Neural progenitor cell (in vitro differentiated cells): ENCODE measurements around the gene ZSCAN30.

ENCODE experiments used
- EZH2 ChIP-seq: fragments of 200-600 bp; sonication (generic); IDR thresholded peaks from 2 replicates; pipeline ENCODE4 v1.6.1; 2017; ENCODE audit warnings: antibody characterized with exemption, mild to moderate bottlenecking, moderate library complexity
- TF ChIP-seq, protein P1 (sequence below): fragments of 200-600 bp; sonication (generic); IDR thresholded peaks from 2 replicates; pipeline ENCODE4 v1.5.1; 2017; ENCODE audit warnings: antibody characterized with exemption, mild to moderate bottlenecking

DNA sequence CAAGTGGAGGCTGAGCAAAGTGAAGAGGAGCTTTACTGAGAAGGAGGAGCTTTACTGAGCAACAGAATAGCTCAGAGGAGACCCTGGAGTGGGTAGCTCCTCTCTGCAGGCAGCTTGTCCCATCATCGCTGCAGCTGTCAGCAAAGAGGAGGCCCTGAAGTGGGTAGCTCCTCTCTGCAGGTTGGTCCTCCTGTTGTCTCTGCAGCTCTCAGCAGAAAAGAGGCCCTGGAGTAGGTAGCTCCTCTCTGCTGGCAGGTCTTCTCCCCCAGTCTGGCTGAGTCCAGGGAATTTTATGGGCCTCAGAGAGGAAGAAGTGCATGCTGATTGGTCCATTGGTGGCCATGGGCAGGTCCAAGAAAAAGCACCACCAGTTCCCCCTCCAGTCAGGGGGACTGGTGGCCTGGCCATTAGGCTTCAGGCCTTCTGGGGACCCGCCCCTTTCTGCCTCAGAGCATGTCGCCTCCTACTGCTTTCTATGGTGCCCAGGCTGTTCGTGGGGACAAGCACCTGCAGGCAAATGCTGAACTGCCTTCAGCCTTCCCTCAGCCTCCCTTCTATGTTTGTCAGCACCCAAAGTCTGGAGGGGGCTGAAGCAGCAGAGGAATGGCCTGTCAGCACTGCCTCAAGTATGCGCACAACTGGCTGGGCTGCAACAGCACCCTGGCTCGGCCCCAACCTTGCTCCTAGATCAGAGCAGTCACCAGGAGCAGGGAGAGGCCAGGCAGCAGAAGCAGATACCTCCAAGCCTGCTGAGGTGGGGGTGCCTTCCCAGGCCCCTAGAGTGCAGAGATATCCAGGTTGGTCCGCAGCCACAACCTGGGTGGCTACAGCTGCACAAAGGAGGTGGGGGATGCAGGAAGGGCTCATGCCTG is 5.9 kb downstream of the ZSCAN30 start:
- TF ChIP-seq, protein P1, sequence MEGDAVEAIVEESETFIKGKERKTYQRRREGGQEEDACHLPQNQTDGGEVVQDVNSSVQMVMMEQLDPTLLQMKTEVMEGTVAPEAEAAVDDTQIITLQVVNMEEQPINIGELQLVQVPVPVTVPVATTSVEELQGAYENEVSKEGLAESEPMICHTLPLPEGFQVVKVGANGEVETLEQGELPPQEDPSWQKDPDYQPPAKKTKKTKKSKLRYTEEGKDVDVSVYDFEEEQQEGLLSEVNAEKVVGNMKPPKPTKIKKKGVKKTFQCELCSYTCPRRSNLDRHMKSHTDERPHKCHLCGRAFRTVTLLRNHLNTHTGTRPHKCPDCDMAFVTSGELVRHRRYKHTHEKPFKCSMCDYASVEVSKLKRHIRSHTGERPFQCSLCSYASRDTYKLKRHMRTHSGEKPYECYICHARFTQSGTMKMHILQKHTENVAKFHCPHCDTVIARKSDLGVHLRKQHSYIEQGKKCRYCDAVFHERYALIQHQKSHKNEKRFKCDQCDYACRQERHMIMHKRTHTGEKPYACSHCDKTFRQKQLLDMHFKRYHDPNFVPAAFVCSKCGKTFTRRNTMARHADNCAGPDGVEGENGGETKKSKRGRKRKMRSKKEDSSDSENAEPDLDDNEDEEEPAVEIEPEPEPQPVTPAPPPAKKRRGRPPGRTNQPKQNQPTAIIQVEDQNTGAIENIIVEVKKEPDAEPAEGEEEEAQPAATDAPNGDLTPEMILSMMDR: no peak
- no peak for TF ChIP-seq EZH2
